Measurements from ENCODE around the gene CTLA4. TPM values are rescaled to one million over a fixed set of nuclear protein-coding genes. Genes with fewer than 3 reads are reported as not detected.

The CTLA4 gene
- total RNA-seq, 1 donor from 2014 or later, result 0.13 TPM

Other genes starting within 250 kb of the CTLA4 start
- gene CD28, start 161.1 kb upstream of the CTLA4 start, total RNA-seq, result 1.5 TPM
- gene ICOS, start 69.0 kb downstream of the CTLA4 start, total RNA-seq, result 0.18 TPM